Measurements from ENCODE around the gene RBSN.

RBSN gene

DNA sequence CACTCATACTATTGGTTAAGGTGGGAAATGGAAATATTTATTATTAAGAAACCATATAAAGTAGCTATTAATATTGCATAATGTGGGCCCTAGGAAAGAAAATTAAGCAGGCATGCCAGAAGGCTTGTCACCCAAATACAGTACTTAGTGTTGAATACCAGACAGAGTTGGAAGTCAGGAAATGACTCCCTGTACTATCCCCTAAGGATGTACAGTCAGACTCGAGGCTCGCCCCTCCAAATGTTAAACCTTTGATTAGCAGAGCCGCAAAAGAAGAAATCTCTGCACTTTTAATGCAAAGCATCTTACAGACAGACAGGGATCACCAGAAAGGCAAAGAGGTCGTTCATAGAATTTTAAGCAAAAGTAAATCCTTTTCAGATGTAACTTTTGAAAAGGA, 11.3 kb upstream of the RBSN start:
- Mint-ChIP-seq H3K9me3 (no peaks in the 10 kb centered on the region), H3K27me3 (no peaks in the 10 kb centered on the region), H3K4me3 (no peak overlapping the region), H3K4me1 (ENCODE audit: low read depth) (peaks cover 3% of the 10 kb centered on the region), H3K36me3 (ENCODE audit: low read depth) (no peaks in the 10 kb centered on the region), H3K27ac (no peak overlapping the region)

DNA sequence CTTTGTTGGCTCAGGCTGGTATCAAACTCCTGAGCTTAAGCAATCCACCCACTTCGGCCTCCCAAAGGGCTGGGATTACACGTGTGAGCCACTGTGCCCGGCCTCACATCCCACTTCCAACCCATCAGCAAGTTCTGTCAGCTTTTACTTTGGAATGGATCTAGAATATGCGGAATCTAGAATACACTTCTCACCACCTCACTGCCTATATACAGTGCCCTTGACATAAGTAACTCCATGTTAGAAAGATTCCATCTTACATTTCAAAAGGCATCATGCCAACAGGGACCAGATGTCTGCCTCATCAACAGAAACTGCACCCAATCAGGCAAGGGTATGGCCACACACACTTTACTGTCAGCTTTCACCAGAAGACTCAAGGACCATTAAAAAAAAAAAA, 9.9 kb upstream of the RBSN start:
- H3K4me1 Mint-ChIP-seq (ENCODE audit: low read depth), result peaks cover 3% of the 10 kb centered on the region
- H3K36me3 Mint-ChIP-seq (ENCODE audit: low read depth), result no peaks in the 10 kb centered on the region
- H3K4me3 Mint-ChIP-seq, result no peak overlapping the region
- no peak overlapping the region for H3K27ac Mint-ChIP-seq
- no peaks in the 10 kb centered on the region for H3K27me3 Mint-ChIP-seq
- no peaks in the 10 kb centered on the region for H3K9me3 Mint-ChIP-seq

DNA sequence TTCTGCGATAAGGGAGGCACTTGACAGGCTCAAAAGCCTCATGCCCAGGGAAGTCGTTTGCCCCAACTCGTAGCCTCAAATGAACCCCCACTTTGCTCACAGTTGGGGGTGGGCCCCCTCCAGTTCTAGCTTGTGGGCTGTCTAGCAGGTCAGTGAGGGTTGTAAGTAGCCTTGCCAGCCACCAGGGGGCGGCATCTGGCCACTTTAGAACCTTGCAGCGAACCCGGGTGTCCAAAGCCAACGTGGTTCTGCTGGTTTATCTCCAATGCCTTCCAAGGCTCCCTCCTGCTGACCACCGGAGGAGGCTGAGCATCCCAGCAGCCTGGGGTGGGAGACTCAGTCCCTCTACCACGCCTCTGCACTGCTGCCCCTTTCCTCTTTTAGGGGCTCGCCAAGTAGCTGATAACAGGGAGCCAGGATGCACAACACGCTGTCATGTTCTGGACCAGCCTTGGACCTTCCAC, 9.2 kb upstream of the RBSN start:
- H3K27ac Mint-ChIP-seq, result no peak overlapping the region
- H3K9me3 Mint-ChIP-seq, result no peaks in the 10 kb centered on the region
- no peaks in the 10 kb centered on the region for H3K27me3 Mint-ChIP-seq
- H3K4me1 Mint-ChIP-seq (ENCODE audit: low read depth), result peaks cover 3% of the 10 kb centered on the region
- H3K4me3 Mint-ChIP-seq, result no peak overlapping the region
- no peaks in the 10 kb centered on the region for H3K36me3 Mint-ChIP-seq (ENCODE audit: low read depth)

DNA sequence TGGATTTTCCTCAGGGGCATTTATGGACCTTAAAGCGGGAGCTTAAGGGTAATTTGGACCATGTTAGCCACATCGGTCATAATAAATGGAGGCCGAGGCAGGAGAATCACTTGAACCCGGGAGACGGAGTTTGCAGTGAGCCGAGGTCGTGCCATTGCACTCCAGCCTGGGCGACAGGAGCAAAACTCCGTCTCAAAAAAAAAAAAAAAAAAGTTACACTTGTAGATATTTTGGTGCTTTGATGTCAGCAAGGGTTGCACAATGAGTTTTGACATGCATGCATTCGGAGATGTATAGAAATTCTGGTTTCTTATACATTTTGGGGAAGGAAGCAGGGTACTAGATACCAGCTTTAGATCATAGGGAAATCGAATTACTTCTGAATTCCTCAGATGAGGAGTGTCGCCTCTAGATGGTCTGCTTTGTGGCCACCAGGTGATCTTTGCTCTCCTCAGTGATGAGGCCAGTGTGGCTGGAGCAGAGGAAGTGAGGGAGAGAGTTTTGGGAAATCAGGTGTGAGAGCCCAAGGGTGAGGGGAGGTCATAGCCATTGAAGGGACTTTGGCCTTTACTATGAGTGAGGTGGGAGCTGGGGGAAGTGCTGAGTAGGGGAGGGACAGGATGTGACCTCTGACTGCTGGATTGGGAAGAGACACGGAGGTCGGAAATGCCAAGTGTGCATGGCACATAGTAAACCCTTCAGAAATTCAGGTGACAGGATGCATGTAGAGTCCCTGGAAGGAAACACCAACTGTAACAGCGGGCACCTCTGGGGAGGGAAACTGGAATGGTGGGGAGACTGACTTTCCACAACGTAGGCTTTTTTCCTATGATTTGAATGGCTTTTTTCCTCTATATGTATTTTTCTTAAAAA, 8.4 kb upstream of the RBSN start:
- Mint-ChIP-seq H3K36me3 (ENCODE audit: low read depth) (no peaks in the 10 kb centered on the region), H3K4me3 (no peak overlapping the region), H3K9me3 (no peaks in the 10 kb centered on the region), H3K4me1 (ENCODE audit: low read depth) (peaks cover 3% of the 10 kb centered on the region), H3K27me3 (peaks cover 4% of the 10 kb centered on the region), H3K27ac (no peak overlapping the region)

DNA sequence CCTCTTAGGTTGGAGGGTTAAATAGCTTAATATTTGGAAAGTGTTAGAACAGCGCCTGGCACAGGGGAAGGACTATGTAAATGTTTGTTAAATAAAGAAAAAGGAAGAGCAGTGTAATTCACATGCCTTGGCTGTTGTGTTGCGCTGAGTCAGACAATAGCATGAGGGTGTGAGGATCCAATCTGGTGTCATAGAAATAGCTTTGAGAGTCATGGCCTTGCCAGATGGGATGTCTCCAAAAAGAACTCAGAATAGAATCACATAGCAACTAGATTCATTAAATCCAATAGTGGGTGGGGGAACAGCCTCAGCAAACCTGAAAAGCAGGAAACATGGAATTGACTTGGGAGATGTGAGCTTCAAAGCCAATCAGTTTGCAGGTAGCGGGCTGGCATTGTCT, 3.9 kb upstream of the RBSN start:
- peaks cover 22% of the 10 kb centered on the region for H3K4me1 Mint-ChIP-seq (ENCODE audit: low read depth)
- peaks cover 11% of the 10 kb centered on the region for H3K27me3 Mint-ChIP-seq
- H3K4me3 Mint-ChIP-seq, result no peak overlapping the region
- no peaks in the 10 kb centered on the region for H3K9me3 Mint-ChIP-seq
- peaks cover 6% of the 10 kb centered on the region for H3K36me3 Mint-ChIP-seq (ENCODE audit: low read depth)
- no peak overlapping the region for H3K27ac Mint-ChIP-seq

DNA sequence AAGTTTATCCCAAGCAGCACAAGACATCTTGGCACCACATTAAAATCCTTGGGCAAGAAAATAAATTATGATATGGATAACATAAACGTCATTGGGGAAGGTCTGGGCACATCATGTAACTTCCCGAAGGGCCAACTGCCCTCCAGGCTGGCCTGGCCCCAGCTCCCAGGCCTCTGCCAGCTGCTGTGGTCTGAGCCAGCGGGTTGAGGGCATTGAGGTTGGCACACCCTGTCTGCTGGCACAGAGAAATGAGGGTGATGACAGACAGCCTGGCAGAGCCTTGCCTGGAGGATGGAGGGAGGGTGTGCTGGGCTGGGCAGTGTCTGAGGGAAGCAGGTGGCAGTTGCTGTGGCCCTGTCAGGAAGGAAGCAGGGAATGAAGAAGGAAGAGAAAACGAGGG, 3.3 kb upstream of the RBSN start:
- Mint-ChIP-seq H3K4me1 (ENCODE audit: low read depth) (peaks cover 27% of the 10 kb centered on the region), H3K4me3 (no peak overlapping the region), H3K9me3 (no peaks in the 10 kb centered on the region), H3K27ac (no peak overlapping the region), H3K36me3 (ENCODE audit: low read depth) (peaks cover 9% of the 10 kb centered on the region), H3K27me3 (peaks cover 12% of the 10 kb centered on the region)

DNA sequence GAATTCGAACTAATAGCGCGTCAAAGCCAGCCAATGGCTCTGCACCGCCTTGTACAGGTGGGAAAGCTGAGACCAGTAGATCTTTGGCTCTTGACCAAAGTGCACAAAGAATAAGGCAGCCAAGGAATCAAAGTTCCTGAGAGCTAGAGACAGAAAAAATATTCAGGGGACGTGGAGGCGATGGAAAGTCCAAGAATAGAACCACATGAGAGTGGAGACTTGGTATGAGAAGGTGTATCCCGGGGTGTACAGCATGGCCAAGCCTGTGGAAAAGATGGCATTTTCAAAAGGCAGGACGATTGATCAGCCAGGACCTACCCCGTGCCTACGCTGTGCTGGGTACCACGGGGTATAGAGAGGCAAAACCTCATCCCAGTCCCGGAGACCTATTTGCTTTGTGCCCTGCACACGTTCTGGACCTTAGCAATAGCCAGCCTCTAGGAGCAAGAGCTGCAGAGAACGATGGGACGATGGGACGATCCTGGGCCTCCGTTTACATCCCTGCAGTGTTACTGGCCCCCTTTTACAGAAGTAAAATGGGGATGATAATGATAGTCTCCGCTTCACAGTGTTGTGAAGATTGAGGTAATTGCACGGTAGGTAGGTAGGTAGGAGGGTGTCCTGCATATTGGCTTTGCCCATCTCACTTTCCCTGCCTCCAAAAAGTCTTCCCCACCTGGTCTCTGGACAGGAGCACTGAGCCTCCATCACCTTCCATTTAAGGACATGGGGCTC, 583 bp upstream of the RBSN start:
- H3K27ac Mint-ChIP-seq, result peak overlapping the region; percentile 98
- peaks cover 27% of the 10 kb centered on the region for H3K4me1 Mint-ChIP-seq (ENCODE audit: low read depth)
- H3K4me3 Mint-ChIP-seq, result peak overlapping the region; percentile 94
- H3K36me3 Mint-ChIP-seq (ENCODE audit: low read depth), result peaks cover 28% of the 10 kb centered on the region
- no peaks in the 10 kb centered on the region for H3K9me3 Mint-ChIP-seq
- peaks cover 12% of the 10 kb centered on the region for H3K27me3 Mint-ChIP-seq

DNA sequence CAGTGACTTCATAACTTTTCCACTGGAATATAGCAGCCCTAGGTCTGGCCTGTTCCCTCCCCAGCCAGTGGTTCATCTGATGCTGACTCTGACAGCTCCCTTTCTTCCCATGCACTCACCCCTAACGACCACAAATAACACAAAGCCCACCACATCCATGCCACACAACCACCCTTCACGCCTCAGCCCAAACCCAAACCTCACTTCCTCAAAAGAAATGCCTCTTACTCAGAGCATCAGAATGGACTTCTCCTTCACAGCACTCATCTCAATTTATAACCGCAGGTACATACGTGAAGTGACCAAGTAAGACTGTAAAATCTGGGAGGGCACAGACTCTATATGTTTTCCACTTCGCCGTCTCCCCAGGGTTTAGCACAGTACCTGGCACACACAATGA, 1.1 kb downstream of the RBSN start:
- Mint-ChIP-seq H3K4me1 (ENCODE audit: low read depth) (peaks cover 27% of the 10 kb centered on the region), H3K4me3 (peak overlapping the region; percentile 94), H3K27ac (peak overlapping the region; percentile 98), H3K27me3 (peaks cover 12% of the 10 kb centered on the region), H3K9me3 (no peaks in the 10 kb centered on the region), H3K36me3 (ENCODE audit: low read depth) (peaks cover 38% of the 10 kb centered on the region)

DNA sequence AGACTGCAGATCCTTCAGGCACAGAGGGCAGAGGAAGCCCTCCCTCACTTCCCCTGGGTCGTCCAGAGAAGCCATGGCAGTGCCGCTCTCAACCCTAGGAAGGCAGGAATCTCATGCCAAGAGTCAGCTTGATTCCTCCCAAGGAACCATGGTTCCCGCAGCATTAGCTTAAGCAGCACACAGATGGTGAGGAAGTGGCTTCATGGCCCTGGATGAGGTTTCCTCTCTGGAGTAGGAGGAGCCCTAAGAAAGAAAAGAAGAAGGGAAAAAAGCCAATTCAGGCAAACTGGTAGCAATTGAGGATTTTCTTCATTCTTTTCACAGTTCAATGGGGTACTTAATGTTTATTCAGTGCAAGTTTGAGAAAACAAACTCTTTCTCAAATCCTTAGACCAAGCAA, 2.9 kb downstream of the RBSN start:
- H3K36me3 Mint-ChIP-seq (ENCODE audit: low read depth), result peaks cover 44% of the 10 kb centered on the region
- no peak overlapping the region for H3K27ac Mint-ChIP-seq
- peaks cover 27% of the 10 kb centered on the region for H3K4me1 Mint-ChIP-seq (ENCODE audit: low read depth)
- no peaks in the 10 kb centered on the region for H3K9me3 Mint-ChIP-seq
- peaks cover 4% of the 10 kb centered on the region for H3K27me3 Mint-ChIP-seq
- H3K4me3 Mint-ChIP-seq, result no peak overlapping the region

DNA sequence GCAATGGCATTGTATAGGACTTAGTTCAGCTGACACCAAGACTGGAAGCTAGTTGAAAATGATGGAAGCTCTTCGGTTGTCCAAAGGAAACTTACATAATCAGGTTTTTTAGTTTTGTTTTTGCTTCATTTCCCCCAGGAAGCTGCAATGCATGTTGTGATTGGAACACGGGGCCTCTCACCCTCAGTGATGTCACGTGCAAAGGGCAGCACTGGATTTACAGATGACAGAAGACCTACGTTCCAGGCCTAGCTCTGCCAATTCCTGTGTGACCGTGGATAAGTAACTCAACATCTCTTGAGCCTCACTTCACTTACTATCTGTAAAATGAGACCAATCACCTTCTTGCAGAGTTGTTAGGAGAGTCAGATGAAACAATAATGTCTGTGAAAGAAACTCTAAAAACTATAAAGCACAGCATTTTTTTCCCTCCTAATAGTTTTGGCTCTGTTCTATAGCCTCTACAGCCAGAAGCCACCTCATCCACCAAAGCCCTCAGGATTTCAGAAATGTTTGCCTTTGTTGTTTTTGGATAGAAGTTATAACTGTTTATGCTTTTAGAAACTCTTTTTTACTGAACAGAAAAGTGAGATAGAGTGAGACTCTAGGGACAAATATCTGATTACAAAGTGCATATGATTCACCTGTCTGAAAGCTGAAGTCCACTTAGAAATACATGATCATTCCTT, 4.6 kb downstream of the RBSN start:
- peaks cover 56% of the 10 kb centered on the region for H3K36me3 Mint-ChIP-seq (ENCODE audit: low read depth)
- H3K27me3 Mint-ChIP-seq, result peaks cover 4% of the 10 kb centered on the region
- H3K9me3 Mint-ChIP-seq, result no peaks in the 10 kb centered on the region
- H3K27ac Mint-ChIP-seq, result no peak overlapping the region
- H3K4me1 Mint-ChIP-seq (ENCODE audit: low read depth), result peaks cover 18% of the 10 kb centered on the region
- no peak overlapping the region for H3K4me3 Mint-ChIP-seq

DNA sequence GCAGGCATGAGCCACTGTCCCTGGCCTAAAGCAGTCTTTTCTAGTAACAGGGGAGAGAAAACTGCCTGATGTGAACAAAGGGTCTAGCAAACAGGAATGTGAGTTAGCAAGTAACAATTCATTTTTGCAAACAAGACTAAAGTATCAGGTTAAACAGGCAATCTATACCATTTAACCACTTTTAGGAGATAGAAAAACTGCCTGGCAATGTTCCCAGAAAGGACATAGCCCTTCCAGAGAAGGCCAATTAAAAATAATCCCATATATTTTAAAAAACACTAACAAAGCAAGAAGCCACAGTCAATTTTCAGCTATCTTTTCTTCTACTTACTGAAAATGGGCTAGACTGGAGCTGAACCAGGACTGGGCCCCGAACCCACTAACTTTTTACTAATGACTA, 6.3 kb downstream of the RBSN start:
- H3K9me3 Mint-ChIP-seq, result no peaks in the 10 kb centered on the region
- H3K27me3 Mint-ChIP-seq, result peaks cover under 1% of the 10 kb centered on the region

DNA sequence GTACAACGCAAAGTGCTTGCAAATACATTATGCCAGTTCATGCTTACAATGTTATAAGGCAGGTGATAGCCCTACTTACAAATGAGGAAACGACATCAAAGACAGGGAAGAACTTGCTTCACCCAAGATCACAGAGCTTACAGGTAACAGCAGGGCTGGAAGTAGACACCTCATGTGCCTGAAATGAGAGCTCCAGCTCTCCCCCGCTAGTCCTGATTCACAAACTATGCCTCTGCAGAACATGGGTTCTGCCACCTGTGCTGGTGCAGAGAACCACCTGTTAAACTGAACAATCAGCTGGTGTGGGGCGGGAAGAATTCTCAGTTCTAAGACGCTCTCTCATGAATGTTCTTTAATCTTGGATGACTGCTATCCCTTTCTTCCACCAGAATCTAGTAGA, 7.4 kb downstream of the RBSN start:
- Mint-ChIP-seq H3K36me3 (ENCODE audit: low read depth) (peaks cover 47% of the 10 kb centered on the region), H3K9me3 (no peaks in the 10 kb centered on the region), H3K27me3 (no peaks in the 10 kb centered on the region), H3K27ac (no peak overlapping the region), H3K4me1 (ENCODE audit: low read depth) (no peaks in the 10 kb centered on the region), H3K4me3 (no peak overlapping the region)

More for the DNA sequence above, 6.3 kb downstream of the RBSN start:
- peaks cover 4% of the 10 kb centered on the region for H3K4me1 Mint-ChIP-seq (ENCODE audit: low read depth)
- peaks cover 48% of the 10 kb centered on the region for H3K36me3 Mint-ChIP-seq (ENCODE audit: low read depth)
- no peak overlapping the region for H3K27ac Mint-ChIP-seq
- no peak overlapping the region for H3K4me3 Mint-ChIP-seq

DNA sequence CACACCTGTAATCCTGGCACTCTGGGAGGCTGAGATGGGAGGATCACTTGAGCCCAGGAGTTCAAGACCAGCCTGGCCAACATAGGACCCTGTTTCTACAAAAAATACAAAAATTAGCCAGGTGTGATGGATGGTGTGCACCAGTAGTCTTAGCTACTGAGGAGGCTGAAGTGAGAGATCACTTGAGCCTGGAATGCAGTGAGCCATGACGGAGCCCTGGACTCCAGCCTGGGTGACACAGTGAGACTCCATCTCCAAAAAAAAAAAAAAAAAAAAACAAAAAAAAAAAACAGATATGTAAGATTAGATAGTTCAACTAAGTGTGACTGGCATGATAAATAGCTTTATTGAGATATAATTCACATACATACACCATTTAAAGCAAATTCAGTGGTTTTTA, 9.7 kb downstream of the RBSN start:
- Mint-ChIP-seq H3K9me3 (no peaks in the 10 kb centered on the region), H3K36me3 (ENCODE audit: low read depth) (peaks cover 36% of the 10 kb centered on the region)

DNA sequence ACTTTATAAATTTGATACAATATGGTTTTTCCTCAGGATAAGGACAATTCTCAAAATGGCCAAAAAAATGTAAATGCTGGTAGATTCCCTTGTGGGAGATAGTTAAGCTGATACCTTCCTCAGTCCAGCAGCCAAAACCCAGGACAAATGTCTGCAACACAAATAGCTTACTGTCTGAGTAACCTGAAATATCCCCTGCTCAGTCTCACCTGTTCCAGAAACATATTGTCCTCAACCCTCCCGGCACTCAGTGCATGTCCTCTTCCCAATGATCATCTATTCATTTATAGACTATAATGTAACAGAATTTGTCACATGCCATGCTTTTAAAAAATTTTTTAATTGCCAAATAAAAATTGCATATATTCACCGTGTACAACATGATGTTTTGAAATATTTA, 12.2 kb downstream of the RBSN start:
- Mint-ChIP-seq H3K9me3 (no peaks in the 10 kb centered on the region), H3K4me3 (no peak overlapping the region), H3K27ac (no peak overlapping the region), H3K27me3 (no peaks in the 10 kb centered on the region), H3K4me1 (ENCODE audit: low read depth) (no peaks in the 10 kb centered on the region), H3K36me3 (ENCODE audit: low read depth) (peaks cover 45% of the 10 kb centered on the region)

More for the DNA sequence above, 9.7 kb downstream of the RBSN start:
- H3K27me3 Mint-ChIP-seq, result no peaks in the 10 kb centered on the region
- no peak overlapping the region for H3K4me3 Mint-ChIP-seq
- no peak overlapping the region for H3K27ac Mint-ChIP-seq
- no peaks in the 10 kb centered on the region for H3K4me1 Mint-ChIP-seq (ENCODE audit: low read depth)

DNA sequence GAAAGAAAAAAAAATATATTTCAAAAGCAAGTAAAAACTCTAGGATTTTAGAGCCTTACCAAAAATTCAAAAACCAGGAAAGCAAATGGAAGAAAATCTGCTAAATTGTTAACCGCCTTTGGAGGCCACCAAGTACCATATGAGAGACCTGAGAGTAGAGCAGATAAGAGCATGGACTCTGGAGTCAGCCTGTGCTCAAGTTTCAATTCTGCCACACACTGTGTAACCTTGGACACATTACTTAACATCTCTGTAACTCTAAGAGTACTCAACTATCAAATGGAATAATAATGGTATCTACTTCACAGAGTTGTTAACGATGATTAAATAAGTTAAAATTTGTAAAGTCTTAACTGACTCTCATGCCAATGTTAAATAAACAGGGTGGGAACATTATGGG, 12.7 kb downstream of the RBSN start:
- H3K4me3 Mint-ChIP-seq, result no peak overlapping the region
- H3K27me3 Mint-ChIP-seq, result no peaks in the 10 kb centered on the region
- no peak overlapping the region for H3K27ac Mint-ChIP-seq
- H3K4me1 Mint-ChIP-seq (ENCODE audit: low read depth), result no peaks in the 10 kb centered on the region
- H3K36me3 Mint-ChIP-seq (ENCODE audit: low read depth), result peaks cover 46% of the 10 kb centered on the region
- no peaks in the 10 kb centered on the region for H3K9me3 Mint-ChIP-seq
